BLaER1 treated with 17β-estradiol and CSF1 and Interleukin-3, amounts not matched to agents 10 nM and 100 nM (cell line): ENCODE data around the gene PRKCH.

Source experiments
- H3K27ac ChIP-seq, 11 experiments: shearing (Covaris generic); formaldehyde crosslinking; 2 replicates each; pipeline ENCODE4 v1.8.1; 2022
- H3K27me3 ChIP-seq, 11 experiments: shearing (Covaris generic); formaldehyde crosslinking; 2 replicates each; pipeline ENCODE4 v1.8.1; 2022
- H3K36me3 ChIP-seq, 11 experiments: shearing (Covaris generic); formaldehyde crosslinking; 2 replicates each; pipeline ENCODE4 v1.8.1; 2022
- H3K4me1 ChIP-seq, 10 experiments: shearing (Covaris generic); formaldehyde crosslinking; 2 replicates each; pipeline ENCODE4 v1.8.1; 2022
- H3K4me2 ChIP-seq, 11 experiments: shearing (Covaris generic); formaldehyde crosslinking; 2 replicates each; pipeline ENCODE4 v1.8.1; 2022
- H3K4me3 ChIP-seq, 10 experiments: shearing (Covaris generic); formaldehyde crosslinking; 2 replicates each; pipeline ENCODE4 v1.8.1; 2022
- H3K9ac ChIP-seq, 11 experiments: shearing (Covaris generic); formaldehyde crosslinking; 2 replicates each; pipeline ENCODE4 v1.8.1; 2022
- H3K9me3 ChIP-seq, 11 experiments: shearing (Covaris generic); formaldehyde crosslinking; replicated peaks in 1 of 11; 2 replicates each; pipeline ENCODE4 v1.8.1; 2022
- H4K20me1 ChIP-seq, 11 experiments: shearing (Covaris generic); formaldehyde crosslinking; 2 replicates each; pipeline ENCODE4 v1.8.1; 2022
- Cebpa-rat ChIP-seq, 11 experiments: shearing (Covaris generic); IDR thresholded peaks; 2 replicates each; pipeline ENCODE4 v1.8.1; 2022

Gene PRKCH

GRCh38 chr14:61531465-61532122 lies 210.2 kb downstream of the PRKCH start:
- Histone ChIP-seq H3K36me3 (peaks cover 0 to 64% (median 19%) of the 10 kb centered on the region in 11 experiments; a peak in 16 of 22 replicates), H3K4me2 (peak overlapping the region in 3 of 11 experiments; percentile 33 to 72 (median 34); a peak in 3 of 22 replicates), H4K20me1 (no peaks in the 10 kb centered on the region), H3K27ac (no peak overlapping the region), H3K9ac (no peak overlapping the region), H3K4me1 (peaks cover 18 to 76% (median 25%) of the 10 kb centered on the region in 10 experiments), H3K27me3 (no peaks in the 10 kb centered on the region), H3K4me3 (no peak overlapping the region), H3K9me3 (peaks cover 0 to 9% (median 0%) of the 10 kb centered on the region in 11 experiments; a peak in 5 of 22 replicates)
- no peak for TF ChIP-seq Cebpa-rat (IDR thresholded peaks at IDR 0.05)

DNA sequence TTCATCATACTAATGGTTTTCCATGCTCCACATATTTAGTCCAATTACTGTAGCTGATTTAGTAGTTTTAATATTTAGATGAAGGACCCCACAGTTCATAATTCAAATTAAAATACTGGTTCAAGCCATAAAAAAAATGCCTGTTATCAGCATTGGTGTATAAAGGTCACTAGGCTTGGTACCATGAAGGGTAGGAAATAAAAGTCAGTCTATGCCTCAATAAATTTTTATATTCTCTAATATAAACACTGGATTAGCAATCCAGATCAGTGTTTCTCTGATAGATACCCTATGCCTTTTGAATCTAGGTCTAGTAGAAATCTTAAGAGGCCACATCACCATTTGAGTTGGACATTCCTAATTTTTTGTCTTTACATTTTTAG lies 210.7 kb downstream of the PRKCH start:
- Histone ChIP-seq H3K4me3 (no peak overlapping the region), H3K36me3 (peaks cover 0 to 69% (median 19%) of the 10 kb centered on the region in 11 experiments; a peak in 16 of 22 replicates), H3K4me1 (peaks cover 13 to 76% (median 20%) of the 10 kb centered on the region in 10 experiments), H3K4me2 (peak overlapping the region in 3 of 11 experiments; percentile 33 to 72 (median 34); a peak in 4 of 22 replicates), H3K27me3 (no peaks in the 10 kb centered on the region), H4K20me1 (no peaks in the 10 kb centered on the region), H3K9ac (no peak overlapping the region), H3K27ac (no peak overlapping the region), H3K9me3 (peaks cover 0 to 9% (median 0%) of the 10 kb centered on the region in 11 experiments; a peak in 5 of 22 replicates)
- no peak for TF ChIP-seq Cebpa-rat (IDR thresholded peaks at IDR 0.05)

- no peaks in the 10 kb centered on the region for H4K20me1 ChIP-seq
- H3K27ac ChIP-seq, result no peak overlapping the region
- TF ChIP-seq Cebpa-rat (IDR thresholded peaks at IDR 0.05), result no peak
- peaks cover 0 to 71% (median 19%) of the 10 kb centered on the region in 11 experiments; a peak in 16 of 22 replicates for H3K36me3 ChIP-seq
- H3K4me1 ChIP-seq, result peaks cover 6 to 76% (median 17%) of the 10 kb centered on the region in 10 experiments
- H3K9ac ChIP-seq, result no peak overlapping the region
- peak overlapping the region in 2 of 11 experiments; percentile 33 to 72; a peak in 4 of 22 replicates for H3K4me2 ChIP-seq
- H3K4me3 ChIP-seq, result no peak overlapping the region
- no peaks in the 10 kb centered on the region for H3K27me3 ChIP-seq
- H3K9me3 ChIP-seq, result peaks cover 0 to 9% (median 0%) of the 10 kb centered on the region in 11 experiments; a peak in 5 of 22 replicates
Observed at GRCh38 chr14:61532763-61533162, 211.4 kb downstream of the PRKCH start.

- Histone ChIP-seq H4K20me1 (no peaks in the 10 kb centered on the region), H3K9ac (no peak overlapping the region), H3K36me3 (peaks cover 0 to 70% (median 17%) of the 10 kb centered on the region in 11 experiments; a peak in 16 of 22 replicates), H3K27me3 (no peaks in the 10 kb centered on the region), H3K4me1 (peaks cover under 1 to 72% (median 9%) of the 10 kb centered on the region in 10 experiments; a peak in 14 of 20 replicates), H3K27ac (no peak overlapping the region), H3K9me3 (peaks cover 0 to 6% (median 0%) of the 10 kb centered on the region in 11 experiments; a peak in 5 of 22 replicates), H3K4me3 (no peak overlapping the region), H3K4me2 (peak overlapping the region in 3 of 11 experiments; percentile 16 to 64 (median 19); a peak in 6 of 22 replicates)
- no peak for TF ChIP-seq Cebpa-rat (IDR thresholded peaks at IDR 0.05)
Observed at GRCh38 chr14:61533513-61534255, 212.3 kb downstream of the PRKCH start.

DNA sequence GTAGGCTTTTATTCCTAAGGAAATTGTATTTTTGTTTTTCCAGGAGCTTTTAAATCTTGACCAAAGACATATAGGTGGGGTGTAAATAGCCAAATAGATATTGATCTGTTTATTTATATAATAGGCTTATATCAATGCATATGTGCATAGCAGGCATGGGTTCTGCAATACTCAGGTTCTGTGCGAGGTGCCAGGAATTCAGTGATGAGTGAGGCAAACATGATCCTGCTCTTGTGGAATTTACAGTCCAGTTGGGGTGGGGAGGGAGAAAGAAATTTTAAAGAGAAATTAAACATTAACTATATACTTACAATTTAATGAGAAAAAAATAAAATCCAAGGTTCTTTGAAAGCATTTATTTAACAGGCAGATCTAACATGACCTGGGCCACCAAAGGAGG lies 213.7 kb downstream of the PRKCH start:
- Histone ChIP-seq H3K27ac (no peak overlapping the region), H3K4me2 (peak overlapping the region in 2 of 11 experiments; percentile 16 to 64; a peak in 2 of 22 replicates), H3K4me3 (no peak overlapping the region), H3K36me3 (peaks cover 0 to 67% (median 10%) of the 10 kb centered on the region in 11 experiments; a peak in 15 of 22 replicates), H3K27me3 (no peaks in the 10 kb centered on the region), H3K4me1 (peaks cover 0 to 67% (median 7%) of the 10 kb centered on the region in 10 experiments; a peak in 10 of 20 replicates), H4K20me1 (no peaks in the 10 kb centered on the region), H3K9me3 (no peaks in the 10 kb centered on the region), H3K9ac (no peak overlapping the region)
- no peak for TF ChIP-seq Cebpa-rat (IDR thresholded peaks at IDR 0.05)

DNA sequence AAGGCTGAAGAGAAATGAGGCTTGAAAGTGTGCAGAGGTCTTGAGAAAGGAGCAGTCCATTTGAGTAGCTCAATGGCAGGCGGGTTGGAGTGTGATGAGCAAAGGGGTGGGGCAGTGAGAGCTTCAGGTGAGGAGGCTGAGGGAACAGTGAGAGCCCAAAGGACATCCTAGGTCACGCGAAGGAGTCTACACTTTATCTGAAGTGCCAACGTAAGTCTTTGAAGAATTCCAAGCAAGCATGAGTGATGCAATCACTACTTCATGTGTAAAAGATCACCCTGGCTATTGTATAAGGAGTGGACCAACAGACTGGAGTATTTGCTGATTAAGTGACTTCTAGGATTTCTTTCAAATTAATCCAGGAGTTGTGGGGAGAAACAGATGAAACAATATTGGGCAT lies 214.1 kb downstream of the PRKCH start:
- H3K4me1 ChIP-seq, result peaks cover 0 to 67% (median 7%) of the 10 kb centered on the region in 10 experiments; a peak in 10 of 20 replicates
- H3K4me2 ChIP-seq, result peak overlapping the region in 1 of 11 experiments; percentile 9; a peak in 1 of 22 replicates
- no peak overlapping the region for H3K4me3 ChIP-seq
- no peak overlapping the region for H3K27ac ChIP-seq
- no peaks in the 10 kb centered on the region for H4K20me1 ChIP-seq
- peaks cover 0 to 66% (median 6%) of the 10 kb centered on the region in 11 experiments; a peak in 13 of 22 replicates for H3K36me3 ChIP-seq
- H3K27me3 ChIP-seq, result no peaks in the 10 kb centered on the region
- H3K9ac ChIP-seq, result no peak overlapping the region
- no peaks in the 10 kb centered on the region for H3K9me3 ChIP-seq
- TF ChIP-seq Cebpa-rat (IDR thresholded peaks at IDR 0.05), result no peak; a peak in 1 of 22 replicates

- Histone ChIP-seq H3K36me3 (peaks cover 0 to 69% (median 5%) of the 10 kb centered on the region in 11 experiments; a peak in 13 of 22 replicates), H3K4me3 (no peak overlapping the region), H3K4me1 (peaks cover 0 to 60% (median 7%) of the 10 kb centered on the region in 10 experiments; a peak in 9 of 20 replicates), H3K9me3 (no peaks in the 10 kb centered on the region), H3K27me3 (no peaks in the 10 kb centered on the region), H4K20me1 (no peaks in the 10 kb centered on the region), H3K4me2 (peak overlapping the region in 5 of 11 experiments; percentile 5 to 56 (median 48); a peak in 7 of 22 replicates), H3K9ac (no peak overlapping the region), H3K27ac (no peak overlapping the region; a peak in 1 of 22 replicates)
- TF ChIP-seq Cebpa-rat (IDR thresholded peaks at IDR 0.05), result no peak
Observed at GRCh38 chr14:61536661-61537562, 215.5 kb downstream of the PRKCH start.
